GM19324 (cell line): ENCODE results near the gene MUC5B.
"Not testable (repeated sequence)": the region's sequence is repeated elsewhere in the genome, so short reads cannot be mapped to it uniquely, and the experiment has no call there.

Source experiments
- ATAC-seq: cut with Tn5 transposase; IDR thresholded peaks from one replicate; pipeline ENCODE4 v1.9.1; 2021; ENCODE audit warnings: mild to moderate bottlenecking, moderate library complexity; ENCODE audit not compliant: unreplicated experiment, low FRiP score

The MUC5B gene

DNA sequence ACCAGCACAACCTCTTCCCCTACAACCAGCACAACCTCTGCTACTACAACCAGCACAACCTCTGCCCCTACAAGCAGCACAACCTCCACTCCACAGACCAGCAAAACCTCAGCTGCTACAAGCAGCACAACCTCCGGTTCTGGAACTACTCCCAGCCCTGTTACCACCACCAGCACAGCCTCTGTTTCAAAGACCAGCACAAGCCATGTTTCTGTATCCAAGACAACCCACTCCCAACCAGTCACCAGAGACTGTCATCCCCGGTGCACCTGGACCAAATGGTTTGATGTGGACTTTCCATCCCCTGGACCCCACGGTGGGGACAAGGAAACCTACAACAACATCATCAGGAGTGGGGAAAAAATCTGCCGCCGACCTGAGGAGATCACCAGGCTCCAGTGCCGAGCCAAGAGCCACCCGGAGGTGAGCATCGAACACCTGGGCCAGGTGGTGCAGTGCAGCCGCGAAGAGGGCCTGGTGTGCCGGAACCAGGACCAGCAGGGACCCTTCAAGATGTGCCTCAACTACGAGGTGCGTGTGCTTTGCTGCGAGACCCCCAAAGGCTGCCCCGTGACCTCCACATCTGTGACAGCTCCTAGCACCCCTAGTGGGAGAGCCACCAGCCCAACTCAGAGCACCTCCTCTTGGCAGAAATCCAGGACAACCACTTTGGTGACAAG is 34.3 kb upstream of the MUC5B start:
- ATAC-seq: not testable (repeated sequence)

DNA sequence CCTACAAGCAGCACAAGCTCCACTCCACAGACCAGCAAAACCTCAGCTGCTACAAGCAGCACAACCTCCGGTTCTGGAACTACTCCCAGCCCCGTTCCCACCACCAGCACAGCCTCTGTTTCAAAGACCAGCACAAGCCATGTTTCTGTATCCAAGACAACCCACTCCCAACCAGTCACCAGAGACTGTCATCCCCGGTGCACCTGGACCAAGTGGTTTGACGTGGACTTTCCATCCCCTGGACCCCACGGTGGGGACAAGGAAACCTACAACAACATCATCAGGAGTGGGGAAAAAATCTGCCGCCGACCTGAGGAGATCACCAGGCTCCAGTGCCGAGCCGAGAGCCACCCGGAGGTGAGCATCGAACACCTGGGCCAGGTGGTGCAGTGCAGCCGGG is 33.0 kb upstream of the MUC5B start:
- not testable (repeated sequence) for ATAC-seq

DNA sequence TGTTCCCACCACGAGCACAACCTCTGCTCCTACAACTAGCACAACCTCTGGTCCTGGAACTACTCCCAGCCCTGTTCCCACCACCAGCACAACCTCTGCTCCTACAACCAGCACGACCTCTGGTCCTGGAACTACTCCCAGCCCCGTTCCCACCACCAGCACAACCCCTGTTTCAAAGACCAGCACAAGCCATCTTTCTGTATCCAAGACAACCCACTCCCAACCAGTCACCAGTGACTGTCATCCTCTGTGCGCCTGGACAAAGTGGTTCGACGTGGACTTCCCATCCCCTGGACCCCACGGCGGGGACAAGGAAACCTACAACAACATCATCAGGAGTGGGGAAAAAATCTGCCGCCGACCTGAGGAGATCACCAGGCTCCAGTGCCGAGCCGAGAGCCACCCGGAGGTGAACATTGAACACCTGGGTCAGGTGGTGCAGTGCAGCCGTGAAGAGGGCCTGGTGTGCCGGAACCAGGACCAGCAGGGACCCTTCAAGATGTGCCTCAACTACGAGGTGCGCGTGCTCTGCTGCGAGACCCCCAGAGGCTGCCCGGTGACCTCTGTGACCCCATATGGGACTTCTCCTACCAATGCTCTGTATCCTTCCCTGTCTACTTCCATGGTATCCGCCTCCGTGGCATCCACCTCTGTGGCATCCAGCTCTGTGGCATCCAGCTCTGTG is 30.9 kb upstream of the MUC5B start:
- not testable (repeated sequence) for ATAC-seq

DNA sequence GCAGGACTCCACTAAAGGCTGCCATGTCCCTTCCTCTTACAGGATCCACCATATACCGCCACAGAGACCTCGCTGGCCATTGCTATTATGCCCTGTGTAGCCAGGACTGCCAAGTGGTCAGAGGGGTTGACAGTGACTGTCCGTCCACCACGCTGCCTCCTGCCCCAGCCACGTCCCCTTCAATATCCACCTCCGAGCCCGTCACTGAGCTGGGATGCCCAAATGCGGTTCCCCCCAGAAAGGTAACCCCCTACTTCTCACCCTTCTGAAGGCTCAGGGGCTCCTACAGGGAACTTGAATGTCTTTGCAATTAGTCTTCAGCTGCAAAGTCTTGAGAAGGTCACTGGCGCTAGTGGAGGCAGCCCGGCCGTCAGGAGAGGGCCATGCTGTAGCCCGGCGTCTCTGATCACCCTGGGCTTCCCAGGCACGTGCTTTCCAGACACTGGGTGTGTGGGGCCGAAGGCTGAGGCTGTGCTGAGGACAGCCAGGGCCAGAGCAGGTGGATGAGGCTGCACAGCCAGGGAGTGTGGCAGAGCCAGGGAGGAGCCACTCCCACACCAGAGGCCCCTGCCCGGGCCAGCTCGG is 30.0 kb upstream of the MUC5B start:
- ATAC-seq: no peak

DNA sequence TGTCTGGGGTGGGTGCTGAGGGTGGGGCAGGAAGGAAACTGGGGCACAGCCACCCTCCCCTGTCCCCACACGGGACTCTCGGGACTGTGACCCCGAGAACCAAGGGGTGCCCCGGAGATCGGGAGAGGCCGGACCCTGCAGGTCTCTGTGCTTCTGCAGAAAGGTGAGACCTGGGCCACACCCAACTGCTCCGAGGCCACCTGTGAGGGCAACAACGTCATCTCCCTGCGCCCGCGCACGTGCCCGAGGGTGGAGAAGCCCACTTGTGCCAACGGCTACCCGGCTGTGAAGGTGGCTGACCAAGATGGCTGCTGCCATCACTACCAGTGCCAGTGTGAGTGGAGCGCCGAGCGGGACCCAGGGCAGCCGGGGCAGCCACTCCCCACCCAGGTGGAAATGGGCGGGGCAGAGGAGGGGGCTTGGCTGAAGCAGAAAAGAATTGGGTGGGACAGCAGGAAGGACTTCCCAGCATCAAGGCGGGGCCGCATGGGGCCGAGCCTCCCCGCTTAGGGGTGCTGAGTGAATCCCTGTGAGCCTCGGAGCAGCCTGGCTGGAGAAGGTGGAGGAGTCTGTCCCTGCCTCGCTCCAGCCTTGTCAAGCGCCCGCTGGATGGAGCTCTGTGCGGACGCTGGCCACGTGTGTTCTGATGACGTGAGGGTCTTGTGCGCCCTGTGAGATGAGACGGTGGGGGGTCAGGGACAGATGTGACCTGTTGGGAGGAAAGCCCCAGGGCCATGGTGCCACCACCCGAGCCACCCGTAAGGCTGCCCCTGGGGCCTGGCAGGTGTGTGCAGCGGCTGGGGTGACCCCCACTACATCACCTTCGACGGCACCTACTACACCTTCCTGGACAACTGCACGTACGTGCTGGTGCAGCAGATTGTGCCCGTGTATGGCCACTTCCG is 29.3 kb upstream of the MUC5B start:
- ATAC-seq: no peak

DNA sequence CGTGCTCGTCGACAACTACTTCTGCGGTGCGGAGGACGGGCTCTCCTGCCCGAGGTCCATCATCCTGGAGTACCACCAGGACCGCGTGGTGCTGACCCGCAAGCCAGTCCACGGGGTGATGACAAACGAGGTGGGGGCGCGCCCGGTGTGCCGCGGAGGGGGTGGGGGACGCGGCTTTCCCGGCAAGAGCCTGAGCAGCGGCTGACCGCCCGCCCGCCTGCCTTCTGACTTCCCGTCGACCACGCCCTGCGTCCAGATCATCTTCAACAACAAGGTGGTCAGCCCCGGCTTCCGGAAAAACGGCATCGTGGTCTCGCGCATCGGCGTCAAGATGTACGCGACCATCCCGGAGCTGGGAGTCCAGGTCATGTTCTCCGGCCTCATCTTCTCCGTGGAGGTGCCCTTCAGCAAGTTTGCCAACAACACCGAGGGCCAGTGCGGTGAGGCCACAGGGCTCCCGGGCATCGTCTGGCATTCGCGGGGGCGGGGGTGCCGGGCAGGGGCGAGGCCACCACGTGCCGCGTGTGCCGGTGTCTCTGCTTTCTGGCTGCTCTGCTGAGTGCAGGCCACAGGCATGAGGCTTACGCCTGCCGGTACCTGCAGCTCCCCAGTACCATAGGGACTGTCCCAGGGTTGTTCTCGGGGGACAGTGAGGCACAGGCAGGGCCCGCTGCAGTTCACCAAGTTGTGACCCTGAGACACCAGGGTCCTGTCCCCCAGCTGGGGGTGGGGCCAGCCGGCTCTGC is 28.5 kb upstream of the MUC5B start:
- no peak for ATAC-seq

DNA sequence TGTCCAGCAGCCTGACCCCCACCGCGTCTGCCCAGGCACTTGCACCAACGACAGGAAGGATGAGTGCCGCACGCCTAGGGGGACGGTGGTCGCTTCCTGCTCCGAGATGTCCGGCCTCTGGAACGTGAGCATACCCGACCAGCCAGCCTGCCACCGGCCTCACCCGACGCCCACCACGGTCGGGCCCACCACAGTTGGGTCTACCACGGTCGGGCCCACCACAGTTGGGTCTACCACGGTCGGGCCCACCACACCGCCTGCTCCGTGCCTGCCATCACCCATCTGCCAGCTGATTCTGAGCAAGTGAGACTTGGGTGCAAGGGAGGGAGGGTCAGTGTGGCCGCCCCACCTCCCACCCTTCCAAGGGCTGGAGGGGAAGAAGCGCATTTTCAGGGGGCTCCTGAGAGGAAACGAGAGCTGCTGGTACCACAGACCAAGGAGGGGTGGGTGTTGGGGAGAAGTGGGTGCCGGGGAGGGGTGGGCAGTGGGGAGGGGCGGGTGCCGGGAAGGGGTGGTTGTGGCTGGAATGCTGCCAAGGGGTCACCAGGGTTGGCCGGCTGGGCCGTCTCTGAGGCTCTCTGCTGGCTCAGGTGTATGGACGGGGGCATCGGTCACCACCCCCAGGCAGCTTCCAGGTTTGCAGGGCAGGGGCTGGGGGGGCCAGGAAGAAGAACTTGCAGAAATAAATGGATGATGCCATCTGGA is 27.7 kb upstream of the MUC5B start:
- ATAC-seq: no peak

DNA sequence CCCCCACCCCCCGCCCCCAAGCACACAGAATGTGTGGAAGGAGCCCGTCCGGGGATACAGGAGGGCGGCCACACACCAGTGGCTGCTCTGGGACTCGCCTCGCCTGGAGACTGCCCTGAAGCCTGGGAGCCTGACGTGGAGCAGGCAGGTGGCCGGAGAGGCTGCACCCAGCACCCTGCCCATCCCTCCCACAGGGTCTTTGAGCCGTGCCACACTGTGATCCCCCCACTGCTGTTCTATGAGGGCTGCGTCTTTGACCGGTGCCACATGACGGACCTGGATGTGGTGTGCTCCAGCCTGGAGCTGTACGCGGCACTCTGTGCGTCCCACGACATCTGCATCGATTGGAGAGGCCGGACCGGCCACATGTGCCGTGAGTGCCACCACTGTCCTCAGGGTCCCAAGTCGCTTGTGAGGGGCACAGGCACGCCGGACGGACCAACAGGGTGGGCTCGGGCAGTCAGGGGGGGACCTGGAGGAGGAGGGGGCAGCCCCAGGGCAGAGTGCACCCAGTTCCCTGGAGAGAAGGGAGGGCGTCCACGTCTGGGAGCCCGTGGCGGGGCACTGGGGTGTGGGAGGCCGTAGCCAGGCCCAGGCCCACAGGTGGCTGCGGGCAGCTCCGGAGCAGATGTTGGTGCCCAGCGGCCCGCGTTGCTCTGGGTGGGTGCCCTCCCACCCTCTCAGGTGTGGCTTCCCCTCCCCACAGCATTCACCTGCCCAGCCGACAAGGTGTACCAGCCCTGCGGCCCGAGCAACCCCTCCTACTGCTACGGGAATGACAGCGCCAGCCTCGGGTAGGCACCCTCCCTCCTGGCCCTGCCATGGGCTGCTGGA is 27.0 kb upstream of the MUC5B start:
- ATAC-seq: no peak

DNA sequence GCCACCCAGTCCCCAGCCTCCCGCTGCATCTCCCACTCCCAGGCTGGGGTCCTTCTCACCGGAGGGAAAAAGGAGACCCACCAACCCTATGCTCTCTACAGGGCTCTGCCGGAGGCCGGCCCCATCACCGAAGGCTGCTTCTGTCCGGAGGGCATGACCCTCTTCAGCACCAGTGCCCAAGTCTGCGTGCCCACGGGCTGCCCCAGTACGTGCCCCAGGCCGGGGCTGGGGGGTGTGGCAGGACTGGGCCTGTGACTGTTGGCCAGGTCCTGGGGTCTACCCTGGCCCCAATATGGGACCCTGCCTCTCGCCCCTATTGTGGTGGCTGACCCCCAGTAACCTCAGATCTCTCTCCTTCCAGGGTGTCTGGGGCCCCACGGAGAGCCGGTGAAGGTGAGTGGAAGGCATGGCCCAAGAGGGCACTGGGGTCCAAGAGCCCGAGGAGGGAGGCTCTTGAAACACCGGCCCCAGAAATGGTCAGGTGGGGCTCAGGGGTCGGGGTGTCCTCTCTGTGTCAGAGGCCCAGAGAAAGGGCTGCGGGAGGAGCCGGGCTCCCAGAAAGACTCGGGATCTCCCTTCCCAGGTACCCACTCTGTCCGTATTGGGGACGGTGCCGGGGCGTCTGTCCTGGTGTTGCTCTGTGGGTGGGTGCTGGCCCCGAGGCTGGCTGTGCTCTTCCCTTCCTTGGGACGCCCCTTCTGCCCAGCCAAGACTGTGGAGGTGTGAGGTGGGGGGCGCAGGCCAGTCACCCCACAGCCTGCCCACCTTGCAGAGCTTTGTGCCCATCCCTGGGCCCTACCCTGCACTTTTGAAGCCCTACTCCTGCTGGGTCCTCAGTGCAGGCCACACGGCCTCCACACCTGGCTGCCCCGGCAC is 26.1 kb upstream of the MUC5B start:
- no peak for ATAC-seq

DNA sequence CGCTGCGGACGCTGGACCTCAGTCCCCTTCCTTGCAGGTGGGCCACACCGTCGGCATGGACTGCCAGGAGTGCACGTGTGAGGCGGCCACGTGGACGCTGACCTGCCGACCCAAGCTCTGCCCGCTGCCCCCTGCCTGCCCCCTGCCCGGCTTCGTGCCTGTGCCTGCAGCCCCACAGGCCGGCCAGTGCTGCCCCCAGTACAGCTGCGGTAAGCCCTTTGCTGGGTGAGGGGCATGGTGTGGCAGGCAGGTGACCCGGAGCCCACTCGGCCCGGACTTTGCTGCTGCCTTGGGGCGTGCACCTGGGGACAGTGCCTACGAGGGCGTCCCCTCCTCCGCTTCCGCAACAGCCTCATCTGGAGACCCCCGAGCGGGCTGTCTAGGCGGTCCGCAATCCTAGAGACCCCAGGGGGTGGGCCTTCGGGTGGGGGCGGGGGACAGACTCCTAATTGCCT is 25.4 kb upstream of the MUC5B start:
- no peak for ATAC-seq

DNA sequence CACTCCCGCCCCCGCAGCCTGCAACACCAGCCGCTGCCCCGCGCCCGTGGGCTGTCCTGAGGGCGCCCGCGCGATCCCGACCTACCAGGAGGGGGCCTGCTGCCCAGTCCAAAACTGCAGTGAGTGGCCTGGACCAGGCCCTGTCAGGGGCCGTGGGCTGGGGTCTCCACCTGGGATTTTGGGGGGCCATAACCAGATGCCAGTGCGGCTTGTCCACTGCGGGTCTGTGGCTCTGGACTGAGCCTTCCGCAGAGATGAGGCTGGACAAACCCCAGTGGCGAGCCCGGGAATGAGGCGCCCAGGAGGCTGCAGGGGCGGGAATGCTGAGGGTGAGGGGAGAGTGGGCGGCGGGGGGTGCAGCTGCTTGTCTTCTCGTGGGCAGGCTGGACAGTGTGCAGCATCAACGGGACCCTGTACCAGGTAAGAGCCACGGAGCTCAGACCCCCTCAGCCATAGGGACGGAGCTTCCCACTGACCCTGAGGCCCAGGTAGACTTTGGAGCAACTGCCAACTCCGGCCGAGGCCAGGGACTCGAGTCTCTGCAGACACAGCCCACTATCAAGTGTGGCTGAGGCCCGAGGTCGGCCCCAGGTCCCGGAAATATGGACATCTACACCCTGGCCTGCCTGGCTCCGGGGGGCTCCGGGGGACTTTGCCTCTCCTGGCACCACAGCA is 24.8 kb upstream of the MUC5B start:
- no peak for ATAC-seq

DNA sequence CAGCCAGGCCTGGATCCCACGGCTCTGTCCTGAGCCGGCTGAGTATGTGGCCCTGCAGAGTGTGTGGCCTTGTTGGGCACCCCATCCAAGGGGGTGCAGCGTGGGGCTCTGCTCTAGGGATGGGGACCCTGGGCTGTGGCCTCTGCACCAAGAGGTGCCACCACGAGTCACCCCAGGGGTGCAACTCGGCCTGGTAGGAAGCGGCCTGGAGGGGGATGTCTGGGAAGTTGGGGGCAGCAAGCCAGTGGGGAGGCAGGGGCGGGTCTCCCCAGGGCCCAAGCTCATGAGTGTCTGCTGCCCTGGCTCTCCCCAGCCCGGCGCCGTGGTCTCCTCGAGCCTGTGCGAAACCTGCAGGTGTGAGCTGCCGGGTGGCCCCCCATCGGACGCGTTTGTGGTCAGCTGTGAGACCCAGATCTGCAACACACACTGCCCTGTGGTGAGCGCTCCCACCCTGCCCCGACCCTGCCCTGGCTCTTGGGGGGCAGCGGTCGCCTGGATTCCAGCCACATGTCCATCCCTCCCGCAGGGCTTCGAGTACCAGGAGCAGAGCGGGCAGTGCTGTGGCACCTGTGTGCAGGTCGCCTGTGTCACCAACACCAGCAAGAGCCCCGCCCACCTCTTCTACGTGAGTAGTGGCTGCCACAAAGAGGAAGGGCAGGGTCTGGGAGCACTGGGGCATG is 24.2 kb upstream of the MUC5B start:
- ATAC-seq: no peak

DNA sequence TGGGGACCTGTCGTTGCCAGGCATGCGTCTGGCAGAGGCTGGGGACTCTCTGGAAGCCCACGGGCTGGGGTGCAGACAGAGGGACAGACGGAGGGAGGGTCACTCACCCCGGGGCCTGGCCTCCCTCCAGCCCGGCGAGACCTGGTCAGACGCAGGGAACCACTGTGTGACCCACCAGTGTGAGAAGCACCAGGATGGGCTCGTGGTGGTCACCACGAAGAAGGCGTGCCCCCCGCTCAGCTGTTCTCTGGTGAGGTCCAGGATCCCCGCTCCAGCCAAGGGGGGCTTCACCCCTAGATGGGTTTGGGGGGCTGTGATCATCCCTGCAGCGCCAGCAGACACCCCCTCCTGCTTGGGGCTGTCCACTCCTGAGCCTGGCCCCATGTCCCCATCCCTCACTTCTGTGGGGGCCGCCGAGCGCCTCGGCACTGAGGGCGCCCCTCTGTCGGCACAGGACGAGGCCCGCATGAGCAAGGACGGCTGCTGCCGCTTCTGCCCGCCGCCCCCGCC is 23.6 kb upstream of the MUC5B start:
- no peak for ATAC-seq

DNA sequence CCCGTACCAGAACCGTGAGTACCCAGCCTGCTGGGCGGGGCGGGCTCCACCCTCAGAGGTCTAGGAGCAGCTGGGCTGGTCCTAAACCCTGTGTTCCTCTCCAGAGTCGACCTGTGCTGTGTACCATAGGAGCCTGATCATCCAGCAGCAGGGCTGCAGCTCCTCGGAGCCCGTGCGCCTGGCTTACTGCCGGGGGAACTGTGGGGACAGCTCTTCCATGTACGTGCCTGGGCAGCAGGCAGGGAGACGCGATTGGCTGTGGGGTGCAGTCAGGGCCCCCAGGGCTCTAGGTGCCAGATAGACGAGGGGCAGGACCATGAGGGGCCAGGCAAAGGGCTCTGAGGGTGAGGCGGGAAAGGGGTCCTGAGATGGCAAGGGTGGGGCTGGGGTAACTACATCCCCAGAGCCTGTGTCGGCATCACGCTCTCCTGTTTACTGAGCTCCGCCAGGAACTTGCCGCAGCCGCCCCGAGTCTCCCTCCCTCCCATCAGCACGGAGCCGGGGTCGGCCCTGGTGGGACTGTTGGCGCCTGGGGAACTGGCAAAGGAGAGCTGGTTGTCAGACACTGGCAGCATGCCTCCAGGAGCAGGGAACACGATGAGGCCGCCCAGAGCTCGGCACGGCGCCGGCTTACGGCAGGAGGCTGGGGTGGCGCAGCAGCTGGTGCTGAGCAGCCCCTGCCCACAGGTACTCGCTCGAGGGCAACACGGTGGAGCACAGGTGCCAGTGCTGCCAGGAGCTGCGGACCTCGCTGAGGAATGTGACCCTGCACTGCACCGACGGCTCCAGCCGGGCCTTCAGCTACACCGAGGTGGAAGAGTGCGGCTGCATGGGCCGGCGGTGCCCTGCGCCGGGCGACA is 22.9 kb upstream of the MUC5B start:
- ATAC-seq: no peak

DNA sequence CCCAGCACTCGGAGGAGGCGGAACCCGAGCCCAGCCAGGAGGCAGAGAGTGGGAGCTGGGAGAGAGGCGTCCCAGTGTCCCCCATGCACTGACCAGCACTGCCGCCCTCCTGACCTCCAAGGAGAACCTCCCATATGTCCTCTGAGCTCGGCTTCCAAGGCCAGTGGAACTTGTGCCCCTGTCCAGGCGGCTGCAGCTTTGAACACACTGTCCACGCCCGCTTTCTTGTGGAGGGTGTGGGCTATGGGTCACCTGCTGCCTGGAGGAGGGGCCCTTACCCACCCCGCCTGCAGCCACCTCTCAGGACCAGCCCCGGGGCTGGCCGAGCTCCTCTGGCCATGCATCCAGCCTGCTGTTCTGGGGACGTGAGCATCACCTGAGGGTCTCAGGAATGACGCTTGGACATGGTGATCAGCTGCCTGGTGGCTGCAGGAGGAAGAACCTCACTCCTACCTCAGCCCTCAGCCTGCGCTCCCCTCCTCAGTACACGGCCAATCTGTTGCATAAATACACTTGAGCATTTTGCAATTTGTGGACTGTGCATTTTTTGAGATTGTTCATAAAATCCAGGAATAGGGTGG is 22.2 kb upstream of the MUC5B start:
- ATAC-seq: no peak
